ENCODE results near the gene SPATA20. TPM values are rescaled to one million over a fixed set of nuclear protein-coding genes. Genes with fewer than 3 reads are reported as not detected.

SPATA20 gene
- total and polyA plus RNA-seq, 2 of the 13 experiments (the other 11 are each of a cell fraction or from before 2014, with no cell fraction given), result 36.1 to 64.8 TPM

GRCh38 chr17:50542795-50543774, 3.9 kb upstream of the SPATA20 start (continued):
- 0 out of 2 replicates have a peak, but pooled peaks have one; percentile 40 for TF ChIP-seq ZBTB7A (CRISPR knock-in tag; IDR thresholded peaks at IDR 0.05)
- TF ChIP-seq E2F1 (CRISPR knock-in tag; IDR thresholded peaks at IDR 0.05), result peak; percentile 53; the same call in 1 of the 2 replicates
- no peak for TF ChIP-seq ZNF557 (CRISPR knock-in tag; IDR thresholded peaks at IDR 0.05)
- TF ChIP-seq HNF1A (IDR thresholded peaks at IDR 0.05; ENCODE audit: low read depth), result no peak
- TF ChIP-seq HNF1A (CRISPR knock-in tag; IDR thresholded peaks at IDR 0.05; ENCODE audit: borderline replicate concordance), result 0 out of 2 replicates have a peak, but pooled peaks have one; percentile 0
- no peak for TF ChIP-seq SUZ12 (IDR thresholded peaks at IDR 0.05; ENCODE audit: low read depth, low read length)
- peak; percentile 37; the same call in 1 of the 2 replicates for TF ChIP-seq DRAP1 (CRISPR knock-in tag; IDR thresholded peaks at IDR 0.05)
- TF ChIP-seq ZNF280D (CRISPR knock-in tag; IDR thresholded peaks at IDR 0.05), result peak; percentile 67
- TF ChIP-seq ZNF737 (CRISPR knock-in tag; IDR thresholded peaks at IDR 0.05; ENCODE audit: borderline replicate concordance), result no peak
- TF ChIP-seq POGZ (CRISPR knock-in tag; IDR thresholded peaks at IDR 0.05), result peak; percentile 57; the same call in 1 of the 2 replicates
- no peak for TF ChIP-seq ZNF512 (CRISPR knock-in tag; IDR thresholded peaks at IDR 0.05)
- no peak for TF ChIP-seq ZNF576 (CRISPR knock-in tag; IDR thresholded peaks at IDR 0.05)
- TF ChIP-seq ZNF619 (CRISPR knock-in tag; IDR thresholded peaks at IDR 0.05), result no peak
- 0 out of 2 replicates have a peak, but pooled peaks have one; percentile 23 for TF ChIP-seq RNF2 (conservative IDR thresholded peaks at IDR 0.05; ENCODE audit: low read depth)
- TF ChIP-seq ZNF513 (CRISPR knock-in tag; conservative IDR thresholded peaks at IDR 0.05), result no peak

Measured in HepG2 (cell line).